GM12892 (cell line): ENCODE results near the gene PGLYRP4.

ENCODE experiments used
- DNase-seq: peaks from one replicate; pipeline ENCODE4 v3.0.0; 2011; ENCODE audit not compliant: insufficient read length
- FAIRE-seq: peaks from 2 replicates; lab custom pipeline; 2011; peaks lifted over from hg19 to GRCh38; lab: Jason Lieb, UNC
- POLR2A ChIP-seq: IDR thresholded peaks from 2 replicates; pipeline ENCODE4 v1.6.1; 2011; ENCODE audit warnings: low read depth, low read length, control low read depth
- POLR2AphosphoS5 ChIP-seq: IDR thresholded peaks from 2 replicates; pipeline ENCODE4 v1.6.1; 2011; ENCODE audit warnings: low read depth, low read length, control low read depth
- TAF1 ChIP-seq: IDR thresholded peaks from 2 replicates; pipeline ENCODE4 v1.6.1; 2011; ENCODE audit warnings: low read depth, mild to moderate bottlenecking, control low read depth, low read length, borderline replicate concordance

The PGLYRP4 gene

GRCh38 chr1:153313288-153313687 is 35.4 kb downstream of the PGLYRP4 start:
- FAIRE-seq (no peak), DNase-seq (no peak)

GRCh38 chr1:153312570-153313186 is 36.0 kb downstream of the PGLYRP4 start, which contains the start of gene PGLYRP3:
PGLYRP3 (minus strand) TSS chr1:153312952; CDS start chr1:153310665, 2,287 bp downstream.
- no peak for FAIRE-seq
- no peak for TF ChIP-seq POLR2A
- no peak for TF ChIP-seq POLR2AphosphoS5
- no peak for TF ChIP-seq TAF1
- no peak for DNase-seq

More at GRCh38 chr1:153313288-153313687, 35.4 kb downstream of the PGLYRP4 start:
- TF ChIP-seq TAF1 (no peak), POLR2AphosphoS5 (no peak), POLR2A (no peak)

DNA sequence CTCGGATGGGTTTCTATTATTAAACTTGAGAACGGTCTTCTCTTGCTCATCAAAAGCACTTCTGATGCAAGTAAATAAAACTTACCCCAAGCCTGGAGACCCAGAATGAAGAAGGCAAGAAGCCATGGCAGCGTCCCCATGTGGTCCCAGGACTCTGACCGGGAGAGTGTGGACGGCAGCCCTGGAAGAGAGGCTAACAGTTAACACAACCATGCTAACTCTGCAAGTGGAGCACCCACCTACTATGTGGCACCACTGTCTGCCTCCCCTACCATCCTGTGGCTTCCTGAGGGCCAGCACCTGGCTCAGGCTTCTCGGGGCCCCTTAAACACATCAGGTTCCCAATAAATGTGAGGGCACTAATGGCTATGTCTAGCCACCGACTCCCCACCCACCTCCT is 38.1 kb downstream of the PGLYRP4 start:
- FAIRE-seq = no peak
- no peak for DNase-seq
- TF ChIP-seq POLR2AphosphoS5 = no peak
- TF ChIP-seq POLR2A = no peak
- no peak for TF ChIP-seq TAF1

- no peak for FAIRE-seq
- TF ChIP-seq TAF1 (no peak), POLR2AphosphoS5 (no peak), POLR2A (no peak)
These were observed 39.2 kb downstream of the PGLYRP4 start for GRCh38 chr1:153309441-153309840.

GRCh38 chr1:153308540-153308939 is 40.1 kb downstream of the PGLYRP4 start:
- DNase-seq (no peak), FAIRE-seq (no peak)
- TF ChIP-seq POLR2A (no peak), TAF1 (no peak), POLR2AphosphoS5 (no peak)

More at GRCh38 chr1:153309441-153309840, 39.2 kb downstream of the PGLYRP4 start:
- no peak for DNase-seq

- no peak for TF ChIP-seq POLR2AphosphoS5
- no peak for TF ChIP-seq POLR2A
- DNase-seq (no peak), FAIRE-seq (no peak)
These were observed 41.4 kb downstream of the PGLYRP4 start for GRCh38 chr1:153307221-153307600.

GRCh38 chr1:153306303-153307220 is 42.1 kb downstream of the PGLYRP4 start:
- DNase-seq = no peak
- TF ChIP-seq POLR2A (no peak), TAF1 (no peak), POLR2AphosphoS5 (no peak)
- no peak for FAIRE-seq

- FAIRE-seq (no peak), DNase-seq (no peak)
- no peak for TF ChIP-seq TAF1
These were observed 43.0 kb downstream of the PGLYRP4 start for GRCh38 chr1:153305682-153306081.

DNA sequence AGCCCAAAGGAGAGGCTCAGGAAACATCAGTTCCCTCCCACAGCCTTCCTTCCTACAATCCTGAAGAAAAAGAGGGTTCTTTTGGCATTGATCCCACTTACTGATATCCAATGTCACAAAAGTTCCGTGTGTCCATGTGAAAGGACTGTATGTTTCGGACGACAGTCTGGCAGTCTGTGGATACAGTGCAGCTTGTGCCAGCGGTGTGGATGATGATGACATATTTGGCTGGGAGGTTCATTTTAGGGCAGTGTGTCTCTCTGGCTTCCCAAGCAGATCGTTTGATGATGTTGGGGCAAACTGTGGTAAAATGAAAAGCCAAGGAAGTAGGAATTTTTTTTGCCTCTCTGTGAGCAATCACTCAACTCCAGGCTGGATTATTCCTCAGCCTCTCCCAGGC is 46.3 kb downstream of the PGLYRP4 start:
- no peak for TF ChIP-seq TAF1
- TF ChIP-seq POLR2AphosphoS5 = no peak
- no peak for TF ChIP-seq POLR2A
- DNase-seq (no peak), FAIRE-seq (no peak)

DNA sequence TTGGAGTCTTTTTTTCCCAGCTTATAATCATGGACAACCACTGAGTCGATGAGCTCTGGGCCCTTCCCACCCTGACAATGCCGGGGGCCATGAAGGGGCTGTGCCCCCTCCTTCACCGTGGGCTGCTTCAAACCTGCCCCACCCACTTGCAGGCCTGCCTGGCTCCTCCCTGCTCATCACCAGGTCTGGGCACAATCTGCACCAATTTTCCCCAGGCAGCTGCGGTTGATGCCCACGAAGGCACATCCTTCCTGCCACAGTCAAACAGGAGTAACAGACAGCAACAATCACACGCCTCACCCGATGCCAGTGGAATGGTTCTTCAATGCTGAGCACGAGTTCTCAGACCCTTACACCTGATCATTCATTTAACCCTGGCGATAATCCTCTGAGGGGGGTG is 54.8 kb downstream of the PGLYRP4 start:
- TF ChIP-seq POLR2A = no peak
- TF ChIP-seq TAF1 = no peak
- TF ChIP-seq POLR2AphosphoS5 = no peak

GRCh38 chr1:153293480-153293775 is 55.2 kb downstream of the PGLYRP4 start:
- no peak for TF ChIP-seq TAF1
- TF ChIP-seq POLR2AphosphoS5 = no peak
- no peak for TF ChIP-seq POLR2A
- FAIRE-seq (no peak), DNase-seq (no peak)

More for the DNA sequence above, 54.8 kb downstream of the PGLYRP4 start:
- FAIRE-seq (no peak), DNase-seq (no peak)
